SK-N-SH (cell line): ENCODE measurements around the gene NBEA. TPM values are rescaled to one million over a fixed set of nuclear protein-coding genes. Genes with fewer than 3 reads are reported as not detected.

Source experiments
- CTCF ChIA-PET: fragments of 300-600, 350-600 bp; formaldehyde crosslinking; extraction: SDS; loops from one replicate; lab custom pipeline; 2021; lab: Yijun Ruan, JAX
- POLR2A ChIA-PET: fragments of 350-600 bp; sonication (Branson Sonifier 250); formaldehyde crosslinking; extraction: SDS; loops from one replicate; lab custom pipeline; 2020; ENCODE audit warnings: antibody characterized with exemption, inconsistent platforms; lab: Yijun Ruan, JAX
- DNase-seq: peaks from one replicate; pipeline ENCODE4 v3.0.0; 2012
- H2AFZ ChIP-seq: fragments of 200-600 bp; sonication (generic); 2 replicates; pipeline ENCODE4 v1.8.1; 2016; ENCODE audit warnings: antibody characterized with exemption, mild to moderate bottlenecking, low read depth
- H3F3A ChIP-seq: fragments of 200-600 bp; sonication (generic); replicated peaks from 2 replicates; pipeline ENCODE3; 2016; ENCODE audit warnings: antibody characterized with exemption, mild to moderate bottlenecking; ENCODE audit not compliant: insufficient read depth
- H3K27ac ChIP-seq, 2 experiments: fragments of 200-500 bp in 1 of 2; fragments of 200-600 bp in 1 of 2; sonication (Bioruptor generic) in 1 of 2; sonication (generic), shearing (Covaris generic) in 1 of 2; 2 replicates each; pipeline versions ENCODE4 v1.5.1 to v1.6.1; 2014 to 2016; ENCODE audit warnings: low read depth in 2 of 2, inconsistent platforms in 1 of 2, low read length in 1 of 2, mild to moderate bottlenecking in 1 of 2, mixed read lengths in 1 of 2
- H3K27me3 ChIP-seq: fragments of 200-600 bp; sonication (generic), shearing (Covaris generic); 2 replicates; pipeline ENCODE4 v1.6.1; 2016; ENCODE audit warnings: mixed run types; ENCODE audit not compliant: insufficient read depth
- H3K36me3 ChIP-seq, 2 experiments: fragments of 200-500 bp in 1 of 2; fragments of 200-600 bp in 1 of 2; sonication (Bioruptor generic) in 1 of 2; sonication (generic) in 1 of 2; replicated peaks in 1 of 2; 2 replicates each; pipeline versions ENCODE3 to v1.5.1; 2014 to 2016; ENCODE audit warnings: low read length in 1 of 2, mild to moderate bottlenecking in 1 of 2; ENCODE audit not compliant: insufficient read depth in 2 of 2, control insufficient read depth in 1 of 2
- H3K4me1 ChIP-seq, 2 experiments: fragments of 200-500 bp in 1 of 2; fragments of 200-600 bp in 1 of 2; sonication (Bioruptor generic) in 1 of 2; sonication (generic), shearing (Covaris generic) in 1 of 2; 2 replicates each; pipeline versions ENCODE4 v1.5.1 to v1.6.1; 2014 to 2016; ENCODE audit warnings: low read depth in 1 of 2, low read length in 1 of 2, mixed run types in 1 of 2; ENCODE audit not compliant: insufficient read depth in 2 of 2, control insufficient read depth in 1 of 2
- H3K4me2 ChIP-seq: fragments of 200-600 bp; sonication (generic), shearing (Covaris generic); 2 replicates; pipeline ENCODE4 v1.6.1; 2017; ENCODE audit warnings: mixed run types
- H3K4me3 ChIP-seq, 2 experiments: fragments of 200-500 bp in 1 of 2; fragments of 200-600 bp in 1 of 2; sonication (Bioruptor generic) in 1 of 2; sonication (generic), shearing (Covaris generic) in 1 of 2; 2 replicates each; pipeline versions ENCODE4 v1.5.1 to v1.8.1; 2014 to 2016; ENCODE audit warnings: low read depth in 2 of 2, inconsistent platforms in 1 of 2, low read length in 1 of 2, mild to moderate bottlenecking in 1 of 2, mixed read lengths in 1 of 2, moderate library complexity in 1 of 2
- H3K79me2 ChIP-seq: fragments of 200-600 bp; sonication (generic); 2 replicates; pipeline ENCODE4 v1.8.1; 2017; ENCODE audit warnings: mild to moderate bottlenecking; ENCODE audit not compliant: insufficient read depth
- H3K9ac ChIP-seq: fragments of 200-600 bp; sonication (generic); 2 replicates; pipeline ENCODE4 v1.6.1; 2017; ENCODE audit warnings: mixed run types
- H3K9me2 ChIP-seq: fragments of 200-600 bp; sonication (generic); 2 replicates; pipeline ENCODE4 v1.6.1; 2017; ENCODE audit warnings: mixed run types
- H3K9me3 ChIP-seq: fragments of 200-600 bp; sonication (generic); 2 replicates; pipeline ENCODE4 v1.6.1; 2017; ENCODE audit warnings: mixed run types, mild to moderate bottlenecking, moderate library complexity
- H4K20me1 ChIP-seq: fragments of 200-600 bp; sonication (generic); 2 replicates; pipeline ENCODE4 v1.6.1; 2017; ENCODE audit warnings: mild to moderate bottlenecking, mixed run types; ENCODE audit not compliant: insufficient read depth
- CHD2 ChIP-seq: fragments of 150-350 bp; IDR thresholded peaks from 2 replicates; pipeline ENCODE4 v1.6.1; 2018; ENCODE audit warnings: low read length; ENCODE audit not compliant: partially characterized antibody
- ELF1 ChIP-seq: IDR thresholded peaks from 2 replicates; pipeline ENCODE4 v1.4.0; 2012
- EP300 ChIP-seq, 2 experiments: IDR thresholded peaks; 2 replicates each; pipeline versions ENCODE4 v1.4.0 to v1.6.1; 2012; ENCODE audit warnings: borderline replicate concordance in 1 of 2, low read depth in 1 of 2, low read length in 1 of 2
- EZH2phosphoT487 ChIP-seq: fragments of 200-600 bp; sonication (generic); IDR thresholded peaks from 2 replicates; pipeline ENCODE4 v1.6.1; 2017; ENCODE audit warnings: low read depth, mixed run types, mild to moderate bottlenecking, antibody characterized with exemption, moderate library complexity, borderline replicate concordance
- FOXJ3 ChIP-seq: sonication (generic); formaldehyde crosslinking; IDR thresholded peaks from 2 replicates; pipeline ENCODE4 v1.5.1; 2020; ENCODE audit warnings: mild to moderate bottlenecking, missing genetic modification reagents
- GABPA ChIP-seq: IDR thresholded peaks from 2 replicates; pipeline ENCODE4 v1.4.0; 2012; ENCODE audit warnings: low read depth, mild to moderate bottlenecking
- GATA2 ChIP-seq: sonication (generic); formaldehyde crosslinking; IDR thresholded peaks from 2 replicates; pipeline ENCODE4 v1.5.0; 2020; ENCODE audit warnings: mild to moderate bottlenecking, missing genetic modification reagents
- MEF2A ChIP-seq: IDR thresholded peaks from 2 replicates; pipeline ENCODE4 v1.4.0; 2012; ENCODE audit warnings: low read depth, borderline replicate concordance
- NFIC ChIP-seq: IDR thresholded peaks from 2 replicates; pipeline ENCODE4 v1.4.0; 2012; ENCODE audit warnings: borderline replicate concordance
- RAD21 ChIP-seq: IDR thresholded peaks from 2 replicates; pipeline ENCODE4 v1.6.1; 2012; ENCODE audit warnings: mild to moderate bottlenecking, low read length
- RFX5 ChIP-seq: IDR thresholded peaks from 2 replicates; pipeline ENCODE4 v1.6.1; 2012; ENCODE audit warnings: mild to moderate bottlenecking, improper control_type of control experiment, low read length
- SIN3A ChIP-seq: IDR thresholded peaks from 2 replicates; pipeline ENCODE4 v1.6.1; 2012; ENCODE audit warnings: low read depth, mild to moderate bottlenecking, low read length, moderate library complexity, borderline replicate concordance
- SMC3 ChIP-seq: IDR thresholded peaks from 2 replicates; pipeline ENCODE4 v1.6.1; 2012; ENCODE audit warnings: low read depth, low read length, improper control_type of control experiment
- TCF12 ChIP-seq: IDR thresholded peaks from 2 replicates; pipeline ENCODE4 v1.4.0; 2012
- YY1 ChIP-seq: IDR thresholded peaks from 2 replicates; pipeline ENCODE4 v1.4.0; 2012; ENCODE audit warnings: low read depth, mild to moderate bottlenecking
- WGBS: methylation state at CpG from one replicate; pipeline ENCODE4 v1.1.6; 2017; ENCODE audit warnings: low lambda C conversion rate; 5-methylcytosine and 5-hydroxymethylcytosine counted together
- polyA plus RNA-seq, 3 experiments: library from polyadenylated mRNA; depleted of rRNA; stranded (reverse); fragments of >200 nt; gene quantifications; 2 replicates each; pipeline ENCODE4 v1.2.3, GENCODE V29; 2012
- TF ChIP-seq, protein P1 (sequence below): IDR thresholded peaks from 2 replicates; pipeline ENCODE4; 2012
- TF ChIP-seq, protein P2 (sequence below): fragments of 150-350 bp; IDR thresholded peaks from 2 replicates; pipeline ENCODE4 v1.6.1; 2016; ENCODE audit warnings: mild to moderate bottlenecking, low read depth, low read length
- TF ChIP-seq, protein P3 (sequence below): IDR thresholded peaks from 2 replicates; pipeline ENCODE4 v1.4.0; 2012; ENCODE audit warnings: low read depth, borderline replicate concordance
- TF ChIP-seq, protein P4 (sequence below): fragments of 200-600 bp; sonication (generic); IDR thresholded peaks from 2 replicates; pipeline ENCODE4 v1.6.1; 2017; ENCODE audit warnings: antibody characterized with exemption, mild to moderate bottlenecking, moderate library complexity
- TF ChIP-seq, protein P5 (sequence below): IDR thresholded peaks from 2 replicates; pipeline ENCODE4 v1.4.0; 2012; ENCODE audit warnings: low read depth

Gene NBEA
- polyA plus RNA-seq, 1 of the 3 experiments (the other 2 are of a cell fraction): 12.3 TPM

DNA sequence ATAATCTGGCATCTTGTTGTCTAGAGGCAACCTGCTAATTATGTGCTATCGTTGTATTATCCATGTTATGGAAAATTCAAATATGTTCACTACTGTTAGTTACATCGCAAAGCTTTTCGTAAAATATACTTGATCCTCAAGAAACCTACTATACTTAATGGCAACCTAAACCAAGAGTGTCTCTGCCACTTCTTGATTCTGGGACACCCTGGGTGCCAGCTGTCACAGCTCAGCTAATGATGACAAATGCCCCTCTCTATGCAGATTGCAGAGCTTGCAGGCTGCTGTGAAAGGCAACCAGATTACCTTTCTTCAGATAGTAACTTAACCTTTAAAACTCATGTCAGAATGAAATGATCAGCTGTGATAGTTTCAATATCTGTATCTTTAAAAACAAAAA lies 543.4 kb downstream of the NBEA start:
- peaks cover 8% of the 10 kb centered on the region for H3F3A ChIP-seq
- no peaks in the 10 kb centered on the region for H3K27me3 ChIP-seq
- no peaks in the 10 kb centered on the region for H3K9me3 ChIP-seq
- CTCF ChIA-PET: interaction anchor here (0.8 to 1.4 kb wide), 5 partner anchors 11 to 235 kb away, joined by 3 to 5 read pairs (median 3); no protein-coding TSS in a partner anchor
- peaks cover 0 to 3% of the 10 kb centered on the region in 2 experiments for H3K36me3 ChIP-seq
- H3K4me3 ChIP-seq: no peak overlapping the region
- no peaks in the 10 kb centered on the region for H4K20me1 ChIP-seq
- TF ChIP-seq RAD21 (peak; percentile 27; the same call in 1 of the 2 replicates), GABPA (no peak), GATA2 (CRISPR knock-in tag) (peak; percentile 55; the same call in 1 of the 2 replicates), SIN3A (no peak), FOXJ3 (CRISPR knock-in tag) (peak; percentile 44; the same call in 1 of the 2 replicates), RFX5 (no peak), EP300 (IDR thresholded peaks at IDR 0.05; ENCODE audit: borderline replicate concordance in 1 of 2, low read depth in 1 of 2, low read length in 1 of 2) (peak in 1 of 2 experiments; percentile 80; a peak in 2 of 4 replicates), SMC3 (no peak)
- TF ChIP-seq, protein P1, sequence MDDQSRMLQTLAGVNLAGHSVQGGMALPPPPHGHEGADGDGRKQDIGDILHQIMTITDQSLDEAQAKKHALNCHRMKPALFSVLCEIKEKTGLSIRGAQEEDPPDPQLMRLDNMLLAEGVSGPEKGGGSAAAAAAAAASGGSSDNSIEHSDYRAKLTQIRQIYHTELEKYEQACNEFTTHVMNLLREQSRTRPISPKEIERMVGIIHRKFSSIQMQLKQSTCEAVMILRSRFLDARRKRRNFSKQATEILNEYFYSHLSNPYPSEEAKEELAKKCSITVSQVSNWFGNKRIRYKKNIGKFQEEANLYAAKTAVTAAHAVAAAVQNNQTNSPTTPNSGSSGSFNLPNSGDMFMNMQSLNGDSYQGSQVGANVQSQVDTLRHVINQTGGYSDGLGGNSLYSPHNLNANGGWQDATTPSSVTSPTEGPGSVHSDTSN: peak; percentile 81
- TF ChIP-seq, protein P2, sequence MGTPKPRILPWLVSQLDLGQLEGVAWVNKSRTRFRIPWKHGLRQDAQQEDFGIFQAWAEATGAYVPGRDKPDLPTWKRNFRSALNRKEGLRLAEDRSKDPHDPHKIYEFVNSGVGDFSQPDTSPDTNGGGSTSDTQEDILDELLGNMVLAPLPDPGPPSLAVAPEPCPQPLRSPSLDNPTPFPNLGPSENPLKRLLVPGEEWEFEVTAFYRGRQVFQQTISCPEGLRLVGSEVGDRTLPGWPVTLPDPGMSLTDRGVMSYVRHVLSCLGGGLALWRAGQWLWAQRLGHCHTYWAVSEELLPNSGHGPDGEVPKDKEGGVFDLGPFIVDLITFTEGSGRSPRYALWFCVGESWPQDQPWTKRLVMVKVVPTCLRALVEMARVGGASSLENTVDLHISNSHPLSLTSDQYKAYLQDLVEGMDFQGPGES: no peak
- H3K79me2 ChIP-seq: peaks cover 81% of the 10 kb centered on the region
- peaks cover 13 to 29% of the 10 kb centered on the region in 2 experiments; a peak in 3 of 4 replicates for H3K4me1 ChIP-seq
- DNase-seq: no peak
- no peak overlapping the region; the same call in 1 of the 2 replicates for H3K9ac ChIP-seq
- POLR2A ChIA-PET: interaction anchor here (1.0 to 2.2 kb wide), 3 partner anchors 9 to 80 kb away, joined by 3 to 17 read pairs (median 3); partner anchors contain the start of gene MAB21L1
- 77% methylated on average over 3 of the region's 3 CpGs for WGBS
- H3K27ac ChIP-seq: peak overlapping the region in 1 of 2 experiments; percentile 99; a peak in 2 of 4 replicates
- peak overlapping the region; percentile 76 for H3K4me2 ChIP-seq
- H3K9me2 ChIP-seq: no peaks in the 10 kb centered on the region
- no peak overlapping the region for H2AFZ ChIP-seq

DNA sequence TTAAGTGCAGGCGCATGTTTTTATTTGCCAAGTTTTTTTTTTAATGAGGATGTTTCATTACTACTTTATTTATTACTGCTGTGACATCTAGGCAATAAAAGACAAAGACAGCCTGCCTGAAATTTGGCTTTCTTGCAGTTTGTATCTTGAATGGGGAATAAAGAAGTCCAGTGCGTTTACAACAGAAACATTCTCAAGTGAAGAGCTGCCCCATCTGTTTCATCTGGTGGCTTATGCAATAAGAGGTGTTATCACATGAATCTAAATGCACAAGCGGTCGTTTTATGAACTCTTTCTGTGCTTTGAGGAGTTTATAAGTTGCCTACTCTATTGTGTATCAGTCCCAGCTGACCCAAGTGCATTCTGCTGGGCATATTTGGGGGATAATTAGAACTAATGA lies 547.0 kb downstream of the NBEA start:
- Histone ChIP-seq H3K27me3 (no peaks in the 10 kb centered on the region), H3K4me3 (no peak overlapping the region), H3K4me1 (peaks cover 8 to 26% of the 10 kb centered on the region in 2 experiments; a peak in 3 of 4 replicates), H3K9ac (no peak overlapping the region), H3K36me3 (peaks cover 3 to 7% of the 10 kb centered on the region in 2 experiments), H3K27ac (peak overlapping the region in 1 of 2 experiments; percentile 86; a peak in 2 of 4 replicates), H3K79me2 (peaks cover 45% of the 10 kb centered on the region), H3K4me2 (no peak overlapping the region), H3K9me3 (no peaks in the 10 kb centered on the region), H3K9me2 (no peaks in the 10 kb centered on the region), H2AFZ (peak overlapping the region; percentile 52; the same call in 1 of the 2 replicates), H4K20me1 (no peaks in the 10 kb centered on the region), H3F3A (no peaks in the 10 kb centered on the region)
- ChIA-PET POLR2A (interaction anchor here (0.6 to 1.1 kb wide), 2 partner anchors 12 to 299 kb away, joined by 3 to 4 read pairs; partner anchors contain the start of gene MAB21L1), CTCF (interaction anchor here (0.8 to 1.8 kb wide), 6 partner anchors 10 to 464 kb away, joined by 3 to 7 read pairs (median 4); no protein-coding TSS in a partner anchor)
- no peak for DNase-seq
- 64% methylated on average over 4 of the region's 4 CpGs for WGBS
- TF ChIP-seq, protein P3, sequence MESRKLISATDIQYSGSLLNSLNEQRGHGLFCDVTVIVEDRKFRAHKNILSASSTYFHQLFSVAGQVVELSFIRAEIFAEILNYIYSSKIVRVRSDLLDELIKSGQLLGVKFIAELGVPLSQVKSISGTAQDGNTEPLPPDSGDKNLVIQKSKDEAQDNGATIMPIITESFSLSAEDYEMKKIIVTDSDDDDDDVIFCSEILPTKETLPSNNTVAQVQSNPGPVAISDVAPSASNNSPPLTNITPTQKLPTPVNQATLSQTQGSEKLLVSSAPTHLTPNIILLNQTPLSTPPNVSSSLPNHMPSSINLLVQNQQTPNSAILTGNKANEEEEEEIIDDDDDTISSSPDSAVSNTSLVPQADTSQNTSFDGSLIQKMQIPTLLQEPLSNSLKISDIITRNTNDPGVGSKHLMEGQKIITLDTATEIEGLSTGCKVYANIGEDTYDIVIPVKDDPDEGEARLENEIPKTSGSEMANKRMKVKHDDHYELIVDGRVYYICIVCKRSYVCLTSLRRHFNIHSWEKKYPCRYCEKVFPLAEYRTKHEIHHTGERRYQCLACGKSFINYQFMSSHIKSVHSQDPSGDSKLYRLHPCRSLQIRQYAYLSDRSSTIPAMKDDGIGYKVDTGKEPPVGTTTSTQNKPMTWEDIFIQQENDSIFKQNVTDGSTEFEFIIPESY: no peak
- TF ChIP-seq CHD2 (no peak), EP300 (IDR thresholded peaks at IDR 0.05; ENCODE audit: borderline replicate concordance in 1 of 2, low read depth in 1 of 2, low read length in 1 of 2) (peak in 1 of 2 experiments; percentile 67; a peak in 1 of 4 replicates), MEF2A (no peak), GABPA (no peak), NFIC (no peak), ELF1 (no peak), FOXJ3 (CRISPR knock-in tag) (no peak), GATA2 (CRISPR knock-in tag) (peak; percentile 80), YY1 (no peak), EZH2phosphoT487 (no peak), RAD21 (0 out of 2 replicates have a peak, but pooled peaks have one; percentile 17), TCF12 (no peak)
- TF ChIP-seq, protein P4, sequence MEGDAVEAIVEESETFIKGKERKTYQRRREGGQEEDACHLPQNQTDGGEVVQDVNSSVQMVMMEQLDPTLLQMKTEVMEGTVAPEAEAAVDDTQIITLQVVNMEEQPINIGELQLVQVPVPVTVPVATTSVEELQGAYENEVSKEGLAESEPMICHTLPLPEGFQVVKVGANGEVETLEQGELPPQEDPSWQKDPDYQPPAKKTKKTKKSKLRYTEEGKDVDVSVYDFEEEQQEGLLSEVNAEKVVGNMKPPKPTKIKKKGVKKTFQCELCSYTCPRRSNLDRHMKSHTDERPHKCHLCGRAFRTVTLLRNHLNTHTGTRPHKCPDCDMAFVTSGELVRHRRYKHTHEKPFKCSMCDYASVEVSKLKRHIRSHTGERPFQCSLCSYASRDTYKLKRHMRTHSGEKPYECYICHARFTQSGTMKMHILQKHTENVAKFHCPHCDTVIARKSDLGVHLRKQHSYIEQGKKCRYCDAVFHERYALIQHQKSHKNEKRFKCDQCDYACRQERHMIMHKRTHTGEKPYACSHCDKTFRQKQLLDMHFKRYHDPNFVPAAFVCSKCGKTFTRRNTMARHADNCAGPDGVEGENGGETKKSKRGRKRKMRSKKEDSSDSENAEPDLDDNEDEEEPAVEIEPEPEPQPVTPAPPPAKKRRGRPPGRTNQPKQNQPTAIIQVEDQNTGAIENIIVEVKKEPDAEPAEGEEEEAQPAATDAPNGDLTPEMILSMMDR: no peak
- TF ChIP-seq, protein P5, sequence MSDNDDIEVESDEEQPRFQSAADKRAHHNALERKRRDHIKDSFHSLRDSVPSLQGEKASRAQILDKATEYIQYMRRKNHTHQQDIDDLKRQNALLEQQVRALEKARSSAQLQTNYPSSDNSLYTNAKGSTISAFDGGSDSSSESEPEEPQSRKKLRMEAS: no peak
